GM19025 (cell line): ENCODE results near the gene FAAP100.
A peak's percentile ranks its signal among the peaks of the same experiment; 100 is the strongest.

Experiments used
- ATAC-seq: cut with Tn5 transposase; IDR thresholded peaks from one replicate; pipeline ENCODE4 v1.9.1; 2021; ENCODE audit warnings: mild to moderate bottlenecking, low read depth, moderate library complexity; ENCODE audit not compliant: unreplicated experiment

FAAP100 gene

DNA sequence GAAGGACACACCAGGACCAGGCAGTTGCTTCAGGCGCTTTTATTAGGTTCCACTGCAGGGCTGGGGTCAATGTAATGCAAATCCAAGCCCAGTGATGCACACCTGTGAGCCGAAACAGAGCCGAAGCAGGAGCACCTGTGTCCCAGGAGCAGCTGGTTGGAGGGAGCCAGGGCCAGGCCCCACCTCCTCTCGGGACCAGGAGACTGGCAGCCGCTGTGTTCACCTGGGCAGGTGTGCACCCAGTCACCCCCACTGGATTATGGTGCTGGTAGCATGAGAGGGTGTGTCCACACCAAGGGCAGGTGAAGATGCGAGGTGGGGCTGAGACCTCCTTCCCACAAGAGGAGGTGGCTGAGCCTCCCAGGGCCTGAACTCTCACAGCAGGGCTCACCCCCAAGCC is 4.7 kb upstream of the FAAP100 start:
- ATAC-seq: no peak

DNA sequence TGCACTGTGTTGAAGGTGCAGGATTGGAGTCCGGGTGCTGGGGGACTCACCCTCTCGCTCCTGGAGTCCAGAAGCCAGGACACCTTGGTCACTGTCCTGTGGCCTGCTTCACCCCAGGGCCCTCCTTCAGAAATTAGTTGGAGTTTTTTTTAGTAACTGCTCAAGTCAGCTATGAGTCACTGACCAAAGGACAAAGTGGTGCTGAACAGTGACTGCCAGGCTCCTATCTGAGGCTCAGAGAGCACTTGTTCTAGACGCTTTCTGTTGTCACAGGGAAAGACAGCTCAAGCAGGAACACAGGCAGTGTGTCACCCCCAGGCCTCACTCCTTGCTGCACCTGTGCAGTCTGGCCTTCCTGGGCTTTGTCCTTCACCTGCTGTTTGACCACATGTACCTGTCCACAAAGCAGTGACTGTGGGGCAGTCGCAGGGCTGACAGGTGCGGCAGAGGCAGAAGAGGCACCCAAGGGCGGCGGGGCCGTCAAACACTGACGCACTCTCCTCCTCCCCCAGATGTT is 4.1 kb upstream of the FAAP100 start:
- ATAC-seq: no peak

DNA sequence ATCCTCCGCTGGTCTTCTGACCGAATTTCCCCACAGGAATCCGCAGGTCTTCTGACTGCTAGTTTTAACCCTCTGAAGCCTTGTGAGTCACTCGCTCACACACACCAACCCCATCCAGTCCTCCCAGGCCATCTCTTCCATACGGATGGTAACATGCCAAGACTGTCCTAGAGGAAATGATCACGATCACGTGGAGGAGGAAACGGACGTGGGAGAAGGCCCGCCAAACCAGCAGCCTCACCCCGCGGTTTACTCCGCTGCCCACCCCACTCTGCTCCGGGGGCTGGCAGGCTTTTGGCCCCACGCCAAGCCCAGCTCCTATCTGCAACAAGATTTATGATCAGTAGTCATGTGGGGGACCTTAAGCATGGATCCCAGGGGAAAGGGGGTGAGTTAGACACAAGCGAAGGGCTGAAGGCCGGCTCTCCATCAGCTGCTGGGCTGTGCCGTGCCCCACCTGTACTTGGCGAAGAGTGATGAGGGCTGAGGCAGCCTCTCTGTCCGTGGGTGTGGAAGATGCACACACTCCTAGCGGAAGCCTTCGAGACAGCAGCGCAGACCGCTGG is 1.5 kb upstream of the FAAP100 start:
- ATAC-seq: no peak

DNA sequence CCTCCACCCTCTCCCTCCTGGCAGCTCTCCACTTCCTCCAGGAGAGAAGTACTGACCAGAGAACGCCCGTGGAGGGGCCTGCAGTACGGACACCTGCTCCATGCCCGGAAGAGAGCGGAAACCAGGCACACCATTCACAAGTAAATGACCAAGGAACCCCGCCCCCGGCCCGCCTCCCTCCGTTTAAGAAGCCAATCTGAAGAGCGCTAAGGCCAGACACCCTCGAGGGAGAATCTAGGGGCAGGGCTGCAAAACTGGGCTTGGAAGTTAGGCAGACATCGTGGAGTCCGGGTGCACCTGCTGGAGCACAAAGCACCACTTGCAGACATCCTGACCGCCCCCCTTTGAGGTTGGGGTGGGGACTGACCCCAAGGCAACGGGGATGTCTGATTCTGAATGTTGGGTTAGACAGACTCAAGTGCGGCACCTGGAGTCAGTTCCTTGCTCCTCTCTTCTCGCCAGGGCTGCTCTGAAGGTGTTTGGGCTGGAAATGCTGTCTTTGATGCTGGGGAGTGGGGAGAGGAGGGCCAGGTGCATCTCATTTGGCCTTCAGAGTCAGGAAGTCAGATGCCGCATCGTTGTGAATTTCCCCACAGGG is 964 bp upstream of the FAAP100 start:
- ATAC-seq: peak; percentile 33

DNA sequence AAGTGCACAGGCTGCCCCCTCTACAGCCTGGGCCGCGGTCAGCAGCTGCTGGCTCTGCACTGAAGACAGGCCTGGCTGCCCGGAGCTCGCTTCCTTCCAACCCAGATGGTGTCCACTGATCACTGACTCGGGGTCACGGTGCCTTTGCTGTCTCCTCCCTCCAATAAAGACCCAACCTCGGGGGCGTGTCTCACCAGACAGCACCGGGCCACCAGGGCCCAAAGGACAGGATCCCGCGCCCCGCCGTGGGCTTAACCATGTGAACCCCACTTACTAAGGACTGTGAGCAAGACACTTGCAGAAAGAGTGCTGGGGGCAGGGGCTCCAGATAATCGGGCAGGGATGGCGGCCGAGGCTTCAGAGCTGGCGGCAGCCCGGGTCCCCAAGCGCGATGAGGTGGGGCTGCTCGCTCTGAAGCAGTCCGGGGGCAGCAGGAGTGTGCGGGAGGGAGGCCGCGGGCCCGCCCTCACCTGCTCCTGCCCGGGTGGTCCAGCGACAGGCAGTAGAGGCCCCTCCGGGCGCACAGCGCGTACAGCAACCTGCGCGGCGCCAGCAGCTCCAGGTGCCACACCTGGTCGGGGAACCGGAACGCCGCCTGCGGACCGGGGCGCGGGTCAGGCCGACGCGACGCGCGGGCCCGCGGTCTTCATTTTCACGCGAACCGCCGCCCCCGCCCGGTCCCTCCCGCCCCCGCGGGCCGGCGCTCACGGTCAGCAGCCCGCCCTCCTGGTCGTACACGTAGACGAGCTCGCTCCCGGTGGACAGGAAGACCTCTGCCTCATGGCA is 502 bp downstream of the FAAP100 start:
- ATAC-seq: peak; percentile 26

DNA sequence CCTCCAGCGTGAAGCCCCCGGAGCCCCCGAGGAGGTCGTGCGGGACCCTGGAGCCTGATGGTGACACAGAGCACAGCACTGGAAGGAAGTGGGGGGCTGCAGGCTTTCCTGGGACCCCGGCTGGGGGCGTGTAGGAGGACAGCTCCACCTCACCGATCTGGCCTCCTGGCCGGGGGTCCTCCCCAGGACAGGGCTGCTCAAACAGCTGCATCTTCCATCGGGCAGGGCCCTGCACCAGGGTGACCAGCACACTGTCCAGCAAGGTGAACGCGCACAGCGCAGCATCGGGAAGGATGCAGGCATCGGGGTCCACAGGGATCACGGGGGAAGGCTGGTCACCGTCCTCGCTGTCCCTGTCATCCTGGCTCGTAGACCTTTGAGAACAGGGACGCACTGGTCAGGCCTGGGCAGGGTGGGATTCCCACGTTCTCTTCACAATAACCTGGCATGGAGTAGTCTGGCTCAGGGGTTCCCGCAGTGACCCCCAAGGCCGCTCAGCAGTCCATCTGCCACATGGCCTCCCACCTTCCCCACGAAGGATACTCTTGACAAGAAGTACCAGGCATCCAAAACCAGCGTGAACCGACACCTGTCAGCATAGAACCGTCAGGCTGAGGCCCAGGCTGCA is 1.2 kb downstream of the FAAP100 start:
- no peak for ATAC-seq

DNA sequence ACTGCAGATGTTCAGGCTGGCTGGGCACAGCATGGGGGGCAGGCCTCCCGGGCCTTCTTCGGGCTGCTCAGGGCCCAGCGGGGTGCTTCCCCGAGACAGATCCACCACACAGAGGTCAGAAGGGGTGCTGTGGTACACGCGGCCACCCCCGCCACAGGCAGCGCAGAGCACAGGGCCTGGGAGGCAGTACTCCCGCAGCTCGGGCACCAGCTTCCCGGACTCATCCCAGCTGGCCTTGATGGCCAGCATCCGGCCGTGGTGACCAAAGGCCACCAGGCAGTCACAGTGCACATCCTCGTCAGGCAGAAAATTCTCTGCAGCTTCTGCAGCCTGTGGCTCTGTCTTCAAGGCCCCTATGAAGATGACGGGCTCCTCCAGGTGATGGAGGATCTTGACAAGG is 1.9 kb downstream of the FAAP100 start:
- ATAC-seq: no peak

DNA sequence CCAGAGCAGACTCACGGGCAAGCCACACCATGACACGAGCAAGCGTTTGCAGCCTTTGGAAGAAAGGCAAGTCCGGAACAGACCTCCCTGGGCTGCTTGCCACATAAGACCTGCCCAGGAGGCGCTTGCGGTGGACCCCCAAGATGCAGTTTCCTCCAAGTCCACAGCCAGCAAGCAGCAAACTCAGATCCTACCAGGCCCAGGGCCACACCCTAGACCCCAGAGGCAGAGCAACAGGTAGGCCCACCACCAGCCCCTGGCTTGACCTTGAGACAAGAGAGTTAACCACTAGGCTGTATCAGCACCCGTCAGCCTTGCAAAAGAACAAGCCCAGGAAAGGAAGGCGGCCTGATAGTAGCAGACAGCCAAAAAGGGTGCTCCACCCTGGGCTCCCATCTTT is 2.3 kb downstream of the FAAP100 start:
- no peak for ATAC-seq

DNA sequence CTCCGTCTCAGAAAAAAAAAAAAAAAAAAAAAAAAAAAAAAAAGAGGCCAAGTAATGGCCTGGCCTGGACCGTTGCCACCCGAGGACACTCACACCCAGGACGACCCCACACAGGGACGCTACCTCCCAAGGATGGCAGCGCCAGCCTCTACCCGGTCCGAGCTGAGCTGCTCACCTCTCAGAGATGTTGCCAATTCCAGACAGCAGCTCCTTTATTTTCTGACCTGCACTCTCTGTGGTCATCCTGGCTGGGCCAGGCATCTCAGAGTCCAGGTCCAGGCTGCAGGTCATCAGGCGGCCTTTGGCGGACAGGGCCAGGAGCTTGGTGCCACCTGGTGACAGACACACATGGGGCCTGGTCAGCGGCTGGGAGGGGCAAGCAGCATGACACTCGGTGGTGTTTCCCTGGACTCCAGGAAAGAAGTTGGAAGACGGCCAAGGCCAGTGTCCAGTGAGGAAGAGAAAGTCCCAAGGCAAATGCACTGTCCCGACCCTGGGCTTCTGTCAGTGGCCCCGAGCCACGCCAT is 3.1 kb downstream of the FAAP100 start:
- no peak for ATAC-seq

DNA sequence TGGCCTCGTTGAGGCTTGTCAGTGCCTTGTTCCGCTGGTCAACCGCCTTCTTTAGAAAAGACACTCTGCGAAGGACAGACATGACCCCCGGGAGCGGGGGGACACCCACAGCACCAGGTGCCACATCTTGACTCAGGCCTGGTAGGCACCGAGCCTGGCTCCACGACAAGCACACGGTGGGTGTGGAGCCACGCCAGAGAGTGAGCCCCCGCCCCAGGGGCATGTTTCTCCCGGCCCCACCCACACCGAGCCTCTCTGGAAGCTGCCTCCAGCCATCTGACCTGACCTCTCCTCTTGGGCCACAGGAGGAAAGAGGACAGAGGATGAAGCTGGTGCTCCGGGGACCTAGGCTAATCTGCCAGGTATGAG is 4.6 kb downstream of the FAAP100 start:
- ATAC-seq: no peak

DNA sequence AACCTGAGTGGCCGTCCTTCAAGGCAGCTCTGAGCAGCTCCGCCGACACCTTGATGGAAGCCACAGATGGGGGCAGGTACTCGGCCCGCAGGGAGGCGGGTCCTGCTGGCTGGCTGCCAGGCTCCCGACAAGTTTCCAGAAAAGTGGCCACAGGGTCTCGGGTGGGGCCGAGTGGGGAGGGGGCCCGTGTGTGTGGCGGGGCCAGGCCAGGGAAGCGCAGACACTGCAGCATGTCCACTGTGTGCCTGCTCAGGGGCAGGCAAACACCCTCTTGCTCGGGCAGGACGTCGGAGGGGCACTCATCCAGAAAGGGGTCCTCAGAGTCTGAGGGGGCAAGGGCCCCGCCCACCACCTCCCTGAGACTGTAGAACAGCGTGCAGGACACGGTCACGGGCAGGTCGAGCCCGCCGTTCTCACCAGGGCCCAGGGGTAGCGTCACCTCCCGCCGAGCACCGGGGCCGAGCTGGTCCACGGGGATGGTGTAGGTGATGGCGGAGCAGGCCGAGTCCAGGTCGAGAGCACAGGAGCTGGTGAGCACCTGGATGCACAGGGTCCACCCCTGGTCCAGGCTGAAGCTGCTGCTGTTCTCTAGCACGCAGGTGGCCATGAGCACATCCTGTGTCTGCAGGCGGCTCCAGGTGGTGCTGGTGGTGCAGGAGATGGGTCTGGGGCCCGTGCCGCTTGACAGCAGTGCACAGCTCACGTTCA is 5.1 kb downstream of the FAAP100 start:
- ATAC-seq: no peak

DNA sequence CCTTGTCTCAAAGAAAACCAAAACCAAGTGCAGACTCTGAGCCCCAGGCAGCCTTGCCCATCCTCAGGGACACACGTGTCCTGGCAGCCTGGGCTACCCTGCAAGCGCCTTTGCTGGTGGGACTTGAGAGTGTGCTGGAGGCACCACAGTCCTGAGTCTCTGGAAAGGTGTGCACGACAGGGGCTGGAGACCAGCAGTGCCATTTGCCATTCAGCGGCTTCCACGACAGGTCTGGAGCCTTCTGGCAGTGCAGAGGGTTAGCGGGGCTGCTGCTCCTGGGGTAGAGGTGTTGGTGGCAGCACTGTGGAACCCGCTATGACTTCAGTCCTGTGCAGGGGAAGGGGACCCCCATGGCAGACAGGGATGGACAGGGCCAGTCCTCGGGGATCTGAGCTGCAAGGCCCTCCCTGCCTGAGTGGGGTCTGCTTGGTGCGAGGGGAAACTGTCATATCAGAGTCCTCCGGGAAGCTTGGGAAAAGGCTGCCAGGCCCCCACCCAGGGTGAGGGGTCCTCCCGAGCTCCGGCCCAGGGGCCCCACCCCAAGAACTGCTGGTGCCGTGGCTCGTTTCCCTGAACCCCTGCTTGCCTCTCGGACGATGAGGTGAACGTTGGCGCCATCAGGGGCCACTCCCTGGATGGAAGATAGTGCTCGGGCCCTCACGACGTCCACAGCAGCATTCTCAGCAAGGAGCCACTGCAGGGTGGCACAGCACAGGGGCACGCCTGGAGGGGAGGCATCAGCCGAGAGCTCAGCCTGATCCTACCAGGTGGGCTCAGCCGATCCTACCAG is 6.8 kb downstream of the FAAP100 start:
- no peak for ATAC-seq

DNA sequence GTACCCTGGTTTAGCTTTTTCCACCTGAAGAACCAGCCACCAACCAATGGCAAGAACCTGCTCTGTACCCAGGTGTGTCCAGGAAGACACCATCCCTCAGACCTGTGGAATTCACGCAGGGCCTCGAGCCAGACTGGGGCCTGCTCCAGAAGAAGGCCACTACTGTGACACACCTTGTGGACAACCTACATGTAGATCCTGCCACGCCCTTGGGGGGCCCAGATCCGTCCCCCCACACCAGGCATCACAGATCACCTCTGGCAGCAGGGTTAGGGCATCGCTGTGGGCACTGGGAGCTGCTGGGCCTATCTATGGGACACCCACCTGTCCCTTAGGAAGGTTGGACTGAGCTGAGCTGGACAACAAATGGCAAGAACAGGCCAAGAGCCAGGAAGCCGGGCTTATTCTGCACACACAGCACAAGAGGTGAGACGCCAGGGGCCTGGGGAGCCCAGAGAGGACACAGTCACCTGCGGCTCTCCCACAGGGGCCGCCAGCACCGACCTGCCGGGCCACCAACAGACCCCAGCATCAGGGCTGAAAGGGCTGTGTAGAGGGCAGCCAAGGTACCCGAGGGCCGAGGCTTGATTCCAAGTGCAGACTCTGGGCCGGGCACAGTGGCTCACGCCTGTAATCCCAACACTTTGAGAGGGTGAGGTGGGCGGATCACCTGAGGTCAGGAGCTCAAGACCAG is 7.7 kb downstream of the FAAP100 start:
- ATAC-seq: no peak

DNA sequence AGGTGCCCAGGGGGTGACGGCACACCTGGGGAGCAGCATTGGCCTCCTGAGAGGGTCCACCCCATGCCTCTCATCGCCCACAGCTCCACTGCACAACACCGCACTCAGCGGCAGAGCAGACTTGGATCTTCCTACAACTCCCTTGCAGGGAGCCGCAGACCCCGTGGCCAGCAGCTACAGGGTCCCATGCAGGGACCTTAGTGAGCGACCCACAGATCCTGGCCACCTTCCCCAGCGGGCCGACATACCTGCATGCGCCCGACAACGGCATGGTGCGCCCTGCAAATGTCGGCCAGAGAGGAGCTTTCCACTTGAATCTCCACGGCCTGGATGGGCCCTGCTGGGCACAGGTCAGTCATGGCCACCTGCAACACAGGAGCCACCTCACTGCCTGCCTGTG is 8.4 kb downstream of the FAAP100 start:
- no peak for ATAC-seq

DNA sequence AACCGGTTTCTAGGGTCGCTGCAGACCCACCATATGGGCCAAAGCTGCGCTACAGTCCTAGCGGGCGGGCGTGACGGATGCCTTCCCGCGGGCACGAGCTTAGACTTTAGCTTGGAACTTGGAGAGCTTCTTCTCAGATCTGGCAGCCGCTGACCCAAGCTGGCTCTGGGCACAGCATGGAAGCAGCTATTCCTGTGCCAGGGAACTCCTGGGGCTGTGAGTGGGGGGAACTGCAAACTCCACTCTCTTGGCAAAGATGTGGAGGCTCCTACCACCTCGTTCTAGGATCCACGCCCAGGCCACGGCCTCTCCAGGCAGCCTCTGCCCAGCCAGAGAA is 8.8 kb downstream of the FAAP100 start:
- no peak for ATAC-seq

DNA sequence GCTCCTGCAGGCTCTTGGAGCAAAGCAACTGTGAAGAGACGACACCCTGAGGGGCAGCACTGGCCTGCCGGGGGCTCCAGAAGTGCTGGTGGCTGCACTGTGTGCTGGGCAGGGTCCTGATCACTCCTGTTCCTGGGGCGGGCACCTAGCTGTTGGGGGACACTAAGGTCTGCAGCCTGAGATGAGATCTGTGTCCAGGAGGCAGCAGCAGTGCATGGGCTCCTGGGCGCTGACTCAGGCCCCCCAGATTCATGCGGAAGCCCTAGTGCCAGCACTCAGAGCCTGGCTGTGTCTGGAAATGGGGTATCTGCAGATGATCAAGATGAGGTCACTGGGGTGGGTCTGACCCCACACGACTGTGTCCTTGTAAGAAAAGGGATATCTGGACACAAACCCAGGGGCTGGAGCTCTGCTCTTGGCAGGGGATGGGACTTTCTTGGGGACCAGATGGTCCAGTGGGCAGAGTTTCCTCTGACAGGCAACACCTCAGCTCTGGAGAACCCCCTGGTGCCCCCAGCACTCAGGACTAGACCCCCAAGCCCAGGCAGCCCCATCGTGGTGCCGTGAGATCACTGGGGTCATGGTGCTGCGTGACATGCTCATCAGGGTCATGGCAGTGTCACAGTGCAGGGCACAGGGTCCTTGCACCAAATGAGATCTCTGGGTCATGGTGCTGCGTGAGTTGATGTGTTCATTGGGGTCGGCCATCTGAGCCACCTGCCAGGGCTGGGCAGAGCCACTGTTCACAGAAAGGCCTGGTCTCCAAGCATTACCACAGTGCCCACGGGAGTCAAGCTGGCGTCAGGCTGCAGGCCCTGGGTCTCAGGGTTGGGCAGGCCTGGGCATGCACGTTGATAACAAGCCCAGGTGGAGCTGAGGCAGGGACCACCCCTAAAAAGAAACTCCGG is 9.5 kb downstream of the FAAP100 start:
- no peak for ATAC-seq

DNA sequence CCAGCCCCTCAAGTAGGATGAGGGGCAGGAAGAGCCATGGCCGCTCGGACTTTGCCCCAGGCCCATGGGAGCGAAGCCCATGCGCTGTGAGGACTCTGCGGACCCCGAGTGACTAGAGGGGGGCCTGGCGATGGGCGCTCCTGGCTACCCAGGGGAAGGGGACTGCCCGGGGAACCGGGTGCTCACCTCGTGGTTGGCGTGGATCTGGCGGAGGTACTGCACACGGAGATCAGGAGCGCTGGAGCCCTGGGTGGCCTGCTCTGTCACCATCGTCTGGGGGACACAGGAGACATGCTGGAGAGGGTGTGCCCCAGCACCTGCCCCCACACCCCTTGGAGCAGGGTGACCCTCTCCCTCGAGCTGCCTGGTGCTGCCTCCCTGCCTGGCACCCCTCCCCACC is 11.0 kb downstream of the FAAP100 start:
- no peak for ATAC-seq

DNA sequence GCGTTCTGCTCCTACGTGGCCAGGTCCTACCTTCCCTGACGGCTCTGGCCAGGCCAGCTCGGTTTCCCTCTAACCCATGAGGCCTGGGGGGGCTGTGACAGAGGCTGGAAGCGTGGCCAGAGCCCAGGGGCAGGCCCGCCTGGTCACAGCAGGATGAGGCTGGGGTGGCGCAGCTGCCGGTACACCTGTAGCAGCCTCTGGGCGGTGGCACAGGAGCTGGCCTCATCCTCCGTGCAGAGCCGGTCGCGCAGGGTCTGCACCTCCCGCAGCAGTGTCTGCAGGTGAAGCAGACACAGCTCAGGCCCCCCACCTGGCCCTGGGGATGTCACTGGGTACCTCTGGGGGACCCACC is 11.5 kb downstream of the FAAP100 start:
- no peak for ATAC-seq
